H9 (cell line): ENCODE results near the gene COG3. TPM values are rescaled to one million over a fixed set of nuclear protein-coding genes. Genes with fewer than 3 reads are reported as not detected.

ENCODE experiments used
- DNase-seq: peaks from one replicate; pipeline ENCODE4 v3.0.0-alpha.2; 2017
- H2AFZ ChIP-seq: one replicate; pipeline ENCODE4 v1.6.1; 2013; ENCODE audit warnings: mild to moderate bottlenecking, low read length, control low read depth, moderate library complexity
- H2AK5ac ChIP-seq: 2 replicates; pipeline ENCODE4 v1.6.1; 2013; ENCODE audit warnings: low read length, control low read depth, mixed read lengths; ENCODE audit not compliant: insufficient read length
- H2BK120ac ChIP-seq: one replicate; pipeline ENCODE4 v1.6.1; 2013; ENCODE audit warnings: low read depth, mild to moderate bottlenecking, low read length, control low read depth, inconsistent platforms; ENCODE audit not compliant: poor library complexity, severe bottlenecking
- H2BK12ac ChIP-seq: 2 replicates; pipeline ENCODE4 v1.6.1; 2013; ENCODE audit warnings: low read length, control low read depth, mixed read lengths, low read depth; ENCODE audit not compliant: insufficient read length
- H2BK15ac ChIP-seq: 2 replicates; pipeline ENCODE4 v1.6.1; 2013; ENCODE audit warnings: low read depth, low read length, control low read depth
- H2BK20ac ChIP-seq: one replicate; pipeline ENCODE4 v1.6.1; 2013; ENCODE audit warnings: low read depth, mild to moderate bottlenecking, low read length, control low read depth, inconsistent platforms; ENCODE audit not compliant: poor library complexity, severe bottlenecking
- H2BK5ac ChIP-seq: 2 replicates; pipeline ENCODE4 v1.6.1; 2013; ENCODE audit warnings: low read length, control low read depth, mixed read lengths; ENCODE audit not compliant: insufficient read length
- H3K14ac ChIP-seq: 2 replicates; pipeline ENCODE4 v1.6.1; 2013; ENCODE audit warnings: low read length, control low read depth; ENCODE audit not compliant: insufficient read depth
- H3K18ac ChIP-seq: 2 replicates; pipeline ENCODE4 v1.6.1; 2013; ENCODE audit warnings: low read depth, mild to moderate bottlenecking, mixed read lengths, low read length, control low read depth; ENCODE audit not compliant: insufficient read length
- H3K23ac ChIP-seq: 2 replicates; pipeline ENCODE4 v1.6.1; 2013; ENCODE audit warnings: low read length, control low read depth, mixed read lengths, low read depth; ENCODE audit not compliant: insufficient read length
- H3K23me2 ChIP-seq: 2 replicates; pipeline ENCODE4 v1.6.1; 2013; ENCODE audit warnings: low read depth, mild to moderate bottlenecking, mixed read lengths, low read length, control low read depth; ENCODE audit not compliant: insufficient read length, poor library complexity, severe bottlenecking
- H3K27ac ChIP-seq: 2 replicates; pipeline ENCODE4 v1.5.1; 2013; ENCODE audit warnings: low read length, control low read depth, mixed read lengths, low read depth; ENCODE audit not compliant: insufficient read length
- H3K27me3 ChIP-seq: 2 replicates; pipeline ENCODE4 v1.6.1; 2013; ENCODE audit warnings: low read length, control low read depth, inconsistent platforms; ENCODE audit not compliant: insufficient read depth
- H3K4ac ChIP-seq: 2 replicates; pipeline ENCODE4 v1.6.1; 2013; ENCODE audit warnings: low read depth, mild to moderate bottlenecking, control low read depth, inconsistent platforms, low read length, moderate library complexity
- H3K4me1 ChIP-seq: 2 replicates; pipeline ENCODE4 v1.6.1; 2013; ENCODE audit warnings: low read length, control low read depth, inconsistent platforms; ENCODE audit not compliant: insufficient read depth
- H3K4me2 ChIP-seq: 2 replicates; pipeline ENCODE4 v1.6.1; 2013; ENCODE audit warnings: low read length, control low read depth, mixed read lengths; ENCODE audit not compliant: insufficient read length, insufficient read depth
- H3K56ac ChIP-seq: 2 replicates; pipeline ENCODE4 v1.6.1; 2013; ENCODE audit warnings: low read depth, mild to moderate bottlenecking, mixed read lengths, low read length, control low read depth; ENCODE audit not compliant: insufficient read length
- H3K79me1 ChIP-seq: 2 replicates; pipeline ENCODE4 v1.6.1; 2013; ENCODE audit warnings: low read depth, mild to moderate bottlenecking, moderate library complexity, low read length, control low read depth, inconsistent platforms; ENCODE audit not compliant: insufficient read depth, poor library complexity, severe bottlenecking
- H3K79me2 ChIP-seq: 2 replicates; pipeline ENCODE4 v1.6.1; 2013; ENCODE audit warnings: low read length, control low read depth, inconsistent platforms; ENCODE audit not compliant: insufficient read depth
- H3K9ac ChIP-seq: 2 replicates; pipeline ENCODE4 v1.6.1; 2013; ENCODE audit warnings: low read length, control low read depth, mixed read lengths; ENCODE audit not compliant: insufficient read length; ENCODE audit errors: extremely low read depth
- H3K9me3 ChIP-seq: one replicate; pipeline ENCODE4 v1.6.1; 2013; ENCODE audit warnings: low read depth, low read length, inconsistent platforms; ENCODE audit not compliant: control insufficient read depth
- H3T11ph ChIP-seq: one replicate; pipeline ENCODE4 v1.6.1; 2013; ENCODE audit warnings: mild to moderate bottlenecking, low read length, control low read depth, inconsistent platforms
- H4K20me1 ChIP-seq: one replicate; pipeline ENCODE4 v1.6.1; 2013; ENCODE audit not compliant: control insufficient read depth, insufficient read length, insufficient read depth
- H4K5ac ChIP-seq: 2 replicates; pipeline ENCODE4 v1.6.1; 2013; ENCODE audit warnings: low read depth, mild to moderate bottlenecking, mixed read lengths, low read length, control low read depth; ENCODE audit not compliant: insufficient read length
- H4K8ac ChIP-seq: replicated peaks from 2 replicates; pipeline ENCODE4 v1.6.1; 2013; ENCODE audit warnings: low read length, control low read depth, mixed read lengths, low read depth; ENCODE audit not compliant: insufficient read length
- H4K91ac ChIP-seq: 2 replicates; pipeline ENCODE4 v1.6.1; 2013; ENCODE audit warnings: low read depth, mild to moderate bottlenecking, moderate library complexity, mixed read lengths, low read length, control low read depth; ENCODE audit not compliant: insufficient read length
- H3K27ac Mint-ChIP-seq, 3 experiments: 2 replicates in 2 of 3; 3 replicates in 1 of 3; pipeline ENCODE4 v1.8.0; 2020 to 2021; ENCODE audit warnings: mixed read lengths in 3 of 3, mild to moderate bottlenecking in 1 of 3, moderate library complexity in 1 of 3
- H3K27me3 Mint-ChIP-seq: 2 replicates; pipeline ENCODE4 v1.8.0; 2021; ENCODE audit warnings: low read depth, mild to moderate bottlenecking, moderate library complexity, mixed read lengths
- H3K36me3 Mint-ChIP-seq, 3 experiments: 2 replicates in 2 of 3; 3 replicates in 1 of 3; pipeline ENCODE4 v1.8.0; 2020 to 2021; ENCODE audit warnings: low read depth in 3 of 3, mixed read lengths in 3 of 3; ENCODE audit not compliant: insufficient read depth in 1 of 3
- H3K4me1 Mint-ChIP-seq, 2 experiments: 2 replicates each; pipeline ENCODE4 v1.8.0; 2020; ENCODE audit warnings: mixed read lengths in 2 of 2
- H3K4me3 Mint-ChIP-seq, 2 experiments: 2 replicates in 1 of 2; 3 replicates in 1 of 2; pipeline ENCODE4 v1.8.0; 2020 to 2021; ENCODE audit warnings: mild to moderate bottlenecking in 2 of 2, mixed read lengths in 2 of 2, moderate library complexity in 1 of 2
- H3K9me3 Mint-ChIP-seq, 2 experiments: 2 replicates in 1 of 2; 3 replicates in 1 of 2; pipeline ENCODE4 v1.8.0; 2020; ENCODE audit warnings: mild to moderate bottlenecking in 2 of 2, mixed read lengths in 2 of 2, moderate library complexity in 1 of 2
- CTCF ChIP-seq: fragments of 200-600 bp; sonication (generic); conservative IDR thresholded peaks from 3 replicates; pipeline ENCODE4 v1.8.0; 2021; ENCODE audit warnings: antibody characterized with exemption, mild to moderate bottlenecking
- WGBS: extraction: QIAGEN DNeasy Blood & Tissue Kit; methylation state at CpG from one replicate; pipeline ENCODE4 v1.1.7; 2013; ENCODE audit warnings: missing lambda C conversion rate, low lambda C conversion rate, mixed read lengths; ENCODE audit not compliant: insufficient read length; ENCODE audit errors: extremely low coverage; 5-methylcytosine and 5-hydroxymethylcytosine counted together
- total RNA-seq: library from RNA; stranded (reverse); gene quantifications from 2 replicates; pipeline ENCODE4 v1.2.1, GENCODE V29; 2021

The COG3 gene
- total RNA-seq, 1 experiment from 2014 or later: 16.5 TPM

GRCh38 chr13:45464141-45464686 lies 525 bp upstream of the COG3 start:
- WGBS: no CpG with 5 or more reads among the region's 9 CpGs
- peaks cover 22 to 24% of the 10 kb centered on the region in 2 experiments for H3K4me1 Mint-ChIP-seq

More at GRCh38 chr13:45464141-45464686, 525 bp upstream of the COG3 start:
- Histone ChIP-seq H4K91ac (no peak overlapping the region), H3K14ac (no peak overlapping the region), H3K23ac (no peak overlapping the region), H3K27ac (no peak overlapping the region), H3K79me1 (peaks cover 3% of the 10 kb centered on the region), H2AFZ (no peak overlapping the region), H3K4me2 (peak overlapping the region; percentile 33), H3K4me1 (no peaks in the 10 kb centered on the region), H2BK12ac (no peak overlapping the region), H4K8ac (no peak overlapping the region), H2BK20ac (no peak overlapping the region), H3K9me3 (no peaks in the 10 kb centered on the region), H3K56ac (no peak overlapping the region), H3T11ph (no peak overlapping the region), H4K5ac (no peak overlapping the region), H3K23me2 (no peaks in the 10 kb centered on the region), H4K20me1 (no peaks in the 10 kb centered on the region), H2BK15ac (no peak overlapping the region), H3K4ac (no peak overlapping the region), H2AK5ac (no peak overlapping the region), H3K18ac (no peak overlapping the region), H3K27me3 (no peaks in the 10 kb centered on the region), H2BK120ac (no peak overlapping the region), H3K79me2 (peaks cover 5% of the 10 kb centered on the region; the same call in 1 of the 2 replicates), H3K9ac (no peak overlapping the region), H2BK5ac (no peak overlapping the region)
- H3K36me3 Mint-ChIP-seq: peaks cover 0 to 6% (median 2%) of the 10 kb centered on the region in 3 experiments; a peak in 1 of 7 replicates
- DNase-seq: no peak
- peaks cover 35% of the 10 kb centered on the region for H3K27me3 Mint-ChIP-seq
- H3K4me3 Mint-ChIP-seq: peak overlapping the region; percentile 95
- H3K27ac Mint-ChIP-seq: peak overlapping the region; percentile 77 to 98 (median 98); a peak in 6 of 7 replicates
- TF ChIP-seq CTCF: no peak; the same call in 2 of the 3 replicates
- no peaks in the 10 kb centered on the region; a peak in 1 of 5 replicates for H3K9me3 Mint-ChIP-seq
